Glutamatergic neuron (in vitro differentiated cells): ENCODE measurements around the gene ERBIN. TPM values are rescaled to one million over a fixed set of nuclear protein-coding genes. Genes with fewer than 3 reads are reported as not detected.
"Not testable (repeated sequence)": the region's sequence is repeated elsewhere in the genome, so short reads cannot be mapped to it uniquely, and the experiment has no call there.

Source experiments
- DNase-seq: peaks from one replicate; pipeline ENCODE4 v3.0.0; 2022
- H3K27ac Mint-ChIP-seq: one replicate; pipeline ENCODE4 v1.8.0; 2020; ENCODE audit warnings: mild to moderate bottlenecking, mixed read lengths, inconsistent platforms; ENCODE audit not compliant: unreplicated experiment
- H3K27me3 Mint-ChIP-seq: one replicate; pipeline ENCODE4 v1.8.0; 2020; ENCODE audit warnings: mild to moderate bottlenecking, moderate library complexity, mixed read lengths, inconsistent platforms; ENCODE audit not compliant: unreplicated experiment
- H3K36me3 Mint-ChIP-seq: one replicate; pipeline ENCODE4 v1.8.0; 2020; ENCODE audit warnings: mild to moderate bottlenecking, mixed read lengths, inconsistent platforms; ENCODE audit not compliant: unreplicated experiment
- H3K4me1 Mint-ChIP-seq: one replicate; pipeline ENCODE4 v1.8.0; 2020; ENCODE audit warnings: mild to moderate bottlenecking, low read depth, mixed read lengths, inconsistent platforms; ENCODE audit not compliant: unreplicated experiment
- H3K4me3 Mint-ChIP-seq: one replicate; pipeline ENCODE4 v1.8.0; 2020; ENCODE audit warnings: mild to moderate bottlenecking, mixed read lengths, inconsistent platforms; ENCODE audit not compliant: unreplicated experiment
- H3K9me3 Mint-ChIP-seq: one replicate; pipeline ENCODE4 v1.8.0; 2020; ENCODE audit warnings: mild to moderate bottlenecking, moderate library complexity, mixed read lengths, inconsistent platforms; ENCODE audit not compliant: unreplicated experiment
- total RNA-seq: library from RNA; stranded (reverse); fragmentation: NEBNext Ultra II Directional; extraction: Animal tissue kit (Norgen Biotek cat#: 25700); gene quantifications from one replicate; pipeline ENCODE4 v1.2.1, GENCODE V29; 2021; ENCODE audit not compliant: unreplicated experiment
- TF ChIP-seq, protein P1 (sequence below): fragments of 200-600 bp; sonication (generic); IDR thresholded peaks from one replicate; pipeline ENCODE4 v1.5.0; 2021; ENCODE audit not compliant: partially characterized antibody, unreplicated experiment

ERBIN gene
- total RNA-seq, 1 donor from 2014 or later = 67.7 TPM

DNA sequence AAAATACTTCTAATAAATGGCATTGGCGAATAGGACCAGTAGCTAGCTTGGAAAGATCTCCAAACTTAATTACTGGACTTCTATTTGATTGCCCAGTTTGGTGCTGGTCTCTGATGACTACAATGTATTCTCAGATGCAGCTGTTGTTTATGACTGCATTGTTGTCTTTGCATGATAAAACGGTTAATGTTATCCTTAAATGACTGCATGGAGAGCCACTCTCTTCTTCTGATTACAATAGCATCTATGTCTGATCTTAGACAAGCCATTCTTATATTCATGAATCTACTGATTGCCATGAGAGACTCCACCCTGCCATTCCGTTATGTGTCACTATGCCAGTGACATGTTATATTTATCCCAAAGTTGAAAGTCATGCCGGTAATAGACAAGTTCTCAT is 42.9 kb upstream of the ERBIN start:
- H3K4me3 Mint-ChIP-seq = no peak overlapping the region
- H3K9me3 Mint-ChIP-seq = no peaks in the 10 kb centered on the region
- no peak overlapping the region for H3K27ac Mint-ChIP-seq
- peaks cover 3% of the 10 kb centered on the region for H3K27me3 Mint-ChIP-seq
- TF ChIP-seq, protein P1, sequence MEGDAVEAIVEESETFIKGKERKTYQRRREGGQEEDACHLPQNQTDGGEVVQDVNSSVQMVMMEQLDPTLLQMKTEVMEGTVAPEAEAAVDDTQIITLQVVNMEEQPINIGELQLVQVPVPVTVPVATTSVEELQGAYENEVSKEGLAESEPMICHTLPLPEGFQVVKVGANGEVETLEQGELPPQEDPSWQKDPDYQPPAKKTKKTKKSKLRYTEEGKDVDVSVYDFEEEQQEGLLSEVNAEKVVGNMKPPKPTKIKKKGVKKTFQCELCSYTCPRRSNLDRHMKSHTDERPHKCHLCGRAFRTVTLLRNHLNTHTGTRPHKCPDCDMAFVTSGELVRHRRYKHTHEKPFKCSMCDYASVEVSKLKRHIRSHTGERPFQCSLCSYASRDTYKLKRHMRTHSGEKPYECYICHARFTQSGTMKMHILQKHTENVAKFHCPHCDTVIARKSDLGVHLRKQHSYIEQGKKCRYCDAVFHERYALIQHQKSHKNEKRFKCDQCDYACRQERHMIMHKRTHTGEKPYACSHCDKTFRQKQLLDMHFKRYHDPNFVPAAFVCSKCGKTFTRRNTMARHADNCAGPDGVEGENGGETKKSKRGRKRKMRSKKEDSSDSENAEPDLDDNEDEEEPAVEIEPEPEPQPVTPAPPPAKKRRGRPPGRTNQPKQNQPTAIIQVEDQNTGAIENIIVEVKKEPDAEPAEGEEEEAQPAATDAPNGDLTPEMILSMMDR = no peak
- H3K4me1 Mint-ChIP-seq = no peaks in the 10 kb centered on the region
- no peak for DNase-seq
- peaks cover 2% of the 10 kb centered on the region for H3K36me3 Mint-ChIP-seq

DNA sequence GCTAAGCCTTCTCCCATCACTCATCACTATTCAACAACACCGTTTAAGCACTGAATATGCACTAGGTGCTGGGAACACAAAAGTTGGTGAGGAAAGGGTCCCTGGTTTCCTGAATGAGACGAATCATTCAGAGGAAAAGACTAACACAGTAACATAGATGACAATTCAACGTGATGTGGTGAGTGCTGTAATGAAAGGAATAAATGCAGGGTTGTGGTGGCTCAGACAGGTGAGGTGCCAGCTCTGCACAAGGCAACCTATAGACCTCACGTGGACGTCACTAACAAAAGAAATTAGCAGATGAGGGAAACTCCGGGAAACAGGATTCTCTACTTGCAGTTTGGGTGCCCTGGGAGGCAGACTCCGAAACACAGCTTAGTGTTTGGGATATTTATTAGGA is 40.0 kb upstream of the ERBIN start:
- H3K4me1 Mint-ChIP-seq = no peaks in the 10 kb centered on the region
- TF ChIP-seq, protein P1 = no peak

DNA sequence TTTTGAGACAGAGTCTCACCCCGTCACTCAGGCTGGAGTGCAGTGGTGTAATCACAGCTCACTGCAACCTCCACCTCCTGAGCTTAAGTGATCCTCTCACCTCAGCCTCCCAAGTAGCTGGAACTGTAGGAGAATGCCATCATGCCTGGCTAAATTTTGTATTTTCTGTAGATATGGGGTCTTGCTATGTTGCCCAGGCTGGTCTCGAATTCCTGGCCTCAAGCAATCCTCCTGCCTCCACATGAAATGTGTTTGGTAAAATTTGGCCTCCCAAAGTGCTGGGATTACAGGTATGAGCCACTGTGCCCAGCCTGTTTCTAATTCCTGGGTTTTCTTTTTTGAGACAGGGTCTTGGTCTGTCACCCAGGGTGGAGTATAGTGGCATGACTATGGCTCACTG is 34.4 kb upstream of the ERBIN start:
- DNase-seq, H3K9me3 Mint-ChIP-seq, H3K27me3 Mint-ChIP-seq, H3K36me3 Mint-ChIP-seq, H3K4me1 Mint-ChIP-seq, H3K27ac Mint-ChIP-seq, H3K4me3 Mint-ChIP-seq: not testable (repeated sequence)

More for the DNA sequence above, 40.0 kb upstream of the ERBIN start:
- H3K9me3 Mint-ChIP-seq = no peaks in the 10 kb centered on the region
- H3K4me3 Mint-ChIP-seq = no peak overlapping the region
- no peak overlapping the region for H3K27ac Mint-ChIP-seq
- no peaks in the 10 kb centered on the region for H3K36me3 Mint-ChIP-seq
- H3K27me3 Mint-ChIP-seq = peaks cover 2% of the 10 kb centered on the region
- DNase-seq = no peak

DNA sequence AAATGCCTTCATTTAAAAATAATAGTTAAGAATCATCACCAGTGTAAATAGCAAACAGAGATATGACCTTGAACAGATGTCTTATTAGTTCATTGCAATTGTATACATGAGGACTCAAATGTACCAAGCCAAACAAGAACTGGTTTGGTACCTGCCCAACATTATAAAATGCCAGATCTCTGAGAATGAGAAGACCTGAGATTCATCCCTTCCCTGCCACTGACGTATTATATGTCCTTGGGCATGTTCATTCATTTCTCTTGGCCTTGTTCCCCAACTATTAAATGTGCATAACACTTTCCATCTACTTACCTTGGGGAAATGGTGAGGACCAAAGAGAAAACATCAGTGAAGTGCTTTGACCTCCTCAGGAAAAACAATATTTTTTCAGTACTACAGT is 33.6 kb upstream of the ERBIN start:
- Mint-ChIP-seq H3K27me3 (peaks cover 2% of the 10 kb centered on the region), H3K4me3 (no peak overlapping the region), H3K9me3 (no peaks in the 10 kb centered on the region), H3K27ac (no peak overlapping the region), H3K4me1 (no peaks in the 10 kb centered on the region), H3K36me3 (no peaks in the 10 kb centered on the region)
- TF ChIP-seq, protein P1 = no peak
- DNase-seq = no peak

DNA sequence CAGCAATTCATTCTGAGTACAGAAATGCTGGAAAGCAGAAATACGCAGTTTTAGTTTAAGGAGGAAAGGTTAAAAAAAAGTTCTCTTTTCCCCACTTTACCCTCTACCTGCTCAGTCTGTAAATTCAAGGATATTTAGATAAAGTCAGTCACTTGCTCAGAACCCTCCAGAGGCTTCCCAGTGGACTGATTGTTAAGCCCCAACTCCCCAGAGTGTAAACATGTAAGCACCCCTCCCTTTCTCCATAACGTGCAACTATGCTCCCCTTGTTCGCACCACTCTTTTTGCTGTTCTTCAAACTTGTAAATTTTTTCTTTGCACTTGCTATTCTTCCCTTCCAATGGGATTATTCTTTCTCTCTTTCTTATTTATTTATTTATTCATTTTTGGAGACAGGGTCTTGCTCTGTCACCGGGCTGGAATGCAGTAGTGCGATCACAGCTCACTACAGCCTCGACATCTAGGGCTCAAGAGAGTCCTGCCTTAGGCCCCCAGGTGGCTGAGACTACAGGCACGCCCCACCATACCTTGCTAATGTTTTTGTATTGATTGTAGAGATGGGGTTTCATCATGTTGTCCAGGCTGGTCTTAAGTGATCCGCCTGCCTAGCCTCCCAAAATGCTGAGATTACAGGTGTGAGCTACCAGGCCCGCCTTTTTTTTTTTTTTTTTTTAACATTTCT is 32.5 kb upstream of the ERBIN start:
- Mint-ChIP-seq H3K36me3 (no peaks in the 10 kb centered on the region), H3K27me3 (peaks cover 2% of the 10 kb centered on the region), H3K4me1 (no peaks in the 10 kb centered on the region), H3K9me3 (no peaks in the 10 kb centered on the region), H3K4me3 (no peak overlapping the region), H3K27ac (no peak overlapping the region)
- TF ChIP-seq, protein P1 = no peak
- DNase-seq = no peak
